Thymus (tissue), 11 donors: ENCODE measurements around the gene SPTBN5. TPM values are rescaled to one million over a fixed set of nuclear protein-coding genes. Genes with fewer than 3 reads are reported as not detected.
A peak's percentile ranks its signal among the peaks of the same experiment; 100 is the strongest.

ENCODE experiments used
- DNase-seq, 9 donors: peaks; one replicate each; pipeline ENCODE4 v3.0.0-alpha.2; 2013; ENCODE audit warnings: low spot score in 9 of 9, low read depth in 6 of 9, missing footprints in 1 of 9
- H3K27ac ChIP-seq, 2 donors: one replicate each; pipeline ENCODE4 v1.5.1; 2013; ENCODE audit warnings: control low read depth in 1 of 2, low read depth in 1 of 2, low read length in 1 of 2, mild to moderate bottlenecking in 1 of 2, moderate library complexity in 1 of 2
- H3K27me3 ChIP-seq, 2 donors: one replicate each; pipeline ENCODE4 v1.5.1; 2013; ENCODE audit warnings: low read length in 1 of 2; ENCODE audit not compliant: control insufficient read depth in 2 of 2, insufficient read depth in 1 of 2
- H3K36me3 ChIP-seq, 2 donors: one replicate each; pipeline ENCODE4 v1.5.1; 2013; ENCODE audit warnings: low read length in 1 of 2, mild to moderate bottlenecking in 1 of 2, moderate library complexity in 1 of 2; ENCODE audit not compliant: control insufficient read depth in 2 of 2, insufficient read depth in 2 of 2
- H3K4me1 ChIP-seq, 2 donors: one replicate each; pipeline ENCODE4 v1.5.1; 2013; ENCODE audit warnings: low read length in 2 of 2; ENCODE audit not compliant: control insufficient read depth in 2 of 2, insufficient read depth in 2 of 2
- H3K4me3 ChIP-seq, 2 donors: one replicate each; pipeline ENCODE4 v1.5.1; 2013; ENCODE audit warnings: low read length in 2 of 2, control low read depth in 1 of 2, mild to moderate bottlenecking in 1 of 2
- H3K9me3 ChIP-seq, 2 donors: one replicate each; pipeline ENCODE4 v1.5.1; 2013; ENCODE audit warnings: low read length in 1 of 2, mild to moderate bottlenecking in 1 of 2; ENCODE audit not compliant: control insufficient read depth in 2 of 2, insufficient read depth in 1 of 2
- WGBS: extraction: QIAGEN DNeasy Blood & Tissue Kit; methylation state at CpG from one replicate; pipeline ENCODE4 v1.1.7; 2013; 5-methylcytosine and 5-hydroxymethylcytosine counted together
- polyA plus RNA-seq: library from polyadenylated mRNA; stranded (reverse); fragments of 200-250 nt; gene quantifications from one replicate; pipeline ENCODE4 v1.2.3, GENCODE V29; 2013
- total RNA-seq: library from RNA; stranded (reverse); fragments of 120-200 nt; gene quantifications from one replicate; pipeline ENCODE4 v1.2.4, GENCODE V29; 2013
- donor health status: healthy.

SPTBN5 gene
- total and polyA plus RNA-seq, 2 donors, result 0.57 to 1.6 TPM

DNA sequence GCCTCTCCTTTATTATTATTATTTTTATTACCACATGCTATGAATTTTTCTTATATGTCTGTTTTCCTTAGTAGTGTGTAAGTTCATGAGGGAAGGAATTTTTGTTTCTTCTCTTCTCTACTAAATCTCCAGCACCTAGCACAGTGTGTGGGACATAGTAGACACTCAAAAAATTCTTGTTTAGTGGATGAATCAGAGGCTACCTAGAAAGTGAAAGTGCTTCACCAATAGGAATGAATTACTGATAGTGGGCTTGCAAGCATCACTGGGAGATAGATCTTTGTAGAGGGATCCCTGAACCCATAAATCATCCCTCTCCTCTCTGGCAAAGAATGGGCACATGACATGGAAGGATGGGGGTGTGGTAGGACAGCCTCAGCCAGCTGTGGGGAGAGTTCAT, 8.5 kb downstream of the SPTBN5 start:
- Histone ChIP-seq H3K27me3 (peaks cover 6 to 29% of the 10 kb centered on the region in 2 donors), H3K4me3 (no peak overlapping the region), H3K36me3 (no peaks in the 10 kb centered on the region), H3K9me3 (peaks cover 0 to 8% of the 10 kb centered on the region in 2 donors), H3K27ac (no peak overlapping the region), H3K4me1 (peaks cover 3 to 15% of the 10 kb centered on the region in 2 donors)
- no peak for DNase-seq

DNA sequence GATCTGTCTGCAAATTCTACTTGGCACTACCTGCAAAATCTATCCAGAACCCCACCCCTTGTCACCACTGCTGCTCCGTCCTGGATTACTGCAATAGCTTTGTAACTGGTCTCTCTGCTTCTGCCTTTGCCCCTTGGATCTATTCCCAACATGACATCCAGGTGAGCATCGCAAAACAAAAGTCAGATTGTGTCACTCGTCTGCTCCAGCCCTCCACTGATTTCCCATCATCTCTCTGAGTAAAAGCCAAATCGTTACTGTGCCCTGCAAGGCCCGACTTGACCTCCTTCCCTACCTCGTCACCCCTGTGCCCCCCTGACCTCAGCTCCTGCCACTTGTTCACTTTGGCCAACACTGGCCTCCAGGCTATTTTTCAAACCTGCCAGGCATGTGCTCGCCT, 9.4 kb downstream of the SPTBN5 start:
- H3K9me3 ChIP-seq, result peaks cover 0 to 8% of the 10 kb centered on the region in 2 donors
- H3K27ac ChIP-seq, result no peak overlapping the region
- H3K4me1 ChIP-seq, result peaks cover 3 to 15% of the 10 kb centered on the region in 2 donors
- DNase-seq, result no peak
- peaks cover 6 to 33% of the 10 kb centered on the region in 2 donors for H3K27me3 ChIP-seq
- H3K4me3 ChIP-seq, result no peak overlapping the region
- no peaks in the 10 kb centered on the region for H3K36me3 ChIP-seq
- WGBS, result 95% methylated on average over 7 of the region's 7 CpGs

DNA sequence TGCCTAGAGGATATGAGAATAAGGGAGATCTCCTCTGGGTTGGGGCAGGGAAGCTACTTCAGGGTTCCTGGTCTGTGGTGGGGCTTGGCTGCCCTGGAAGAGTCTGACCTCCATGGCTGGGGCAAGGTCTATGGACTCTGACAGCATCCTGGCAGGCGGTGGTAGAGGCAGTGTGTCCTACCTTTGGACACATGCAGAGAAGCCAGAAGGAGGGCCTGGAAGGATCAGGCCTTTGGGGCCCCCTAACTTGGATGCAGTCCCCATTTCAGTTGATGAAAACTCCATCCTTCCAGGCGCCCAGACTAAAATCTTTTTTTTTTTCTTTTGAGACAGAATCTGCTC, 10.4 kb downstream of the SPTBN5 start:
- peaks cover 3 to 15% of the 10 kb centered on the region in 2 donors for H3K4me1 ChIP-seq
- H3K36me3 ChIP-seq, result no peaks in the 10 kb centered on the region
- no peak overlapping the region for H3K27ac ChIP-seq
- DNase-seq, result no peak
- peaks cover 6 to 34% of the 10 kb centered on the region in 2 donors for H3K27me3 ChIP-seq
- peaks cover 0 to 8% of the 10 kb centered on the region in 2 donors for H3K9me3 ChIP-seq
- H3K4me3 ChIP-seq, result no peak overlapping the region
- 87% methylated on average over 2 of the region's 2 CpGs for WGBS

DNA sequence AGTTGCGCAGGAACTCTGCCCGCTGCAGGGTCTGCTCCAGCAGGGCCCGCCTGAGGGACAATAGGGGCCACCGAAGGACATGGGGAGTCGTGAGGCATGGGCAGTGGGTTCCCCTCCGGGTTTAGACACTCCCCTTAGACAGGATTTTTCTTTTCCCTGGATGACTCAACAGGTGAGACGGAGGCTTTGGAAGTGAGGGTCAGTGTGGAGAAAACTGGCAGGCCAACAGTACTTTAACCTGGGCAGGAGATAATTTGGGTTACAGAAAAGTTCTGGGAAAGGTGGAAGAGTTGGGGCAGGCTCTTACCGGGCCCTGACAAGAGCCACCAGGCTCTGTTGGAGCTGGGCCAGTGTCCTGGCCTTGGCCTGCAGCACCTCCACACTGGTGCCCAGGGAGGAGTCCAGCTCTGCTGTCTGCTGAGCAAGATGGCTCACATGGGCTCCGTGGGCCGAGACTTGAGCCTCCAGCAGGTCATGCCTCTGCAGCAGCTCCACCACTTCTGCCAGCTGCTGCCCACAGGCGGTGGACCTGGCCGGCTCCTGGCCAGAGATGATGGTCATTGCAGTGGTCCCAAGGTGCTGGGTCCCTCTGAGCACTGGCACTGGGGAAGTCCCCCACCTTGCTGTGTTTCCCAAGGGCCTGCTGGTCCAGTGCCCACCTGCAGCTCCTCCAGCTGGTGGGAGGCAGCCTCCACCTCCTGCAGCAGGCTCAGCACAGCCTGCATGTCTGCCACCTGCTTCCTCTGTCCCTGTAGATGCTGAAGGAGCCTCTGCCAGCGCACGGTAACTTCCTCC, 11.0 kb downstream of the SPTBN5 start:
- Histone ChIP-seq H3K27ac (no peak overlapping the region), H3K4me3 (no peak overlapping the region), H3K9me3 (peaks cover 0 to 8% of the 10 kb centered on the region in 2 donors), H3K36me3 (no peaks in the 10 kb centered on the region), H3K4me1 (peaks cover 3 to 15% of the 10 kb centered on the region in 2 donors), H3K27me3 (peaks cover 6 to 34% of the 10 kb centered on the region in 2 donors)
- 78% methylated on average over 14 of the region's 14 CpGs for WGBS
- DNase-seq, result peak in 4 of 9 donors; percentile 22 to 61 (median 42)

DNA sequence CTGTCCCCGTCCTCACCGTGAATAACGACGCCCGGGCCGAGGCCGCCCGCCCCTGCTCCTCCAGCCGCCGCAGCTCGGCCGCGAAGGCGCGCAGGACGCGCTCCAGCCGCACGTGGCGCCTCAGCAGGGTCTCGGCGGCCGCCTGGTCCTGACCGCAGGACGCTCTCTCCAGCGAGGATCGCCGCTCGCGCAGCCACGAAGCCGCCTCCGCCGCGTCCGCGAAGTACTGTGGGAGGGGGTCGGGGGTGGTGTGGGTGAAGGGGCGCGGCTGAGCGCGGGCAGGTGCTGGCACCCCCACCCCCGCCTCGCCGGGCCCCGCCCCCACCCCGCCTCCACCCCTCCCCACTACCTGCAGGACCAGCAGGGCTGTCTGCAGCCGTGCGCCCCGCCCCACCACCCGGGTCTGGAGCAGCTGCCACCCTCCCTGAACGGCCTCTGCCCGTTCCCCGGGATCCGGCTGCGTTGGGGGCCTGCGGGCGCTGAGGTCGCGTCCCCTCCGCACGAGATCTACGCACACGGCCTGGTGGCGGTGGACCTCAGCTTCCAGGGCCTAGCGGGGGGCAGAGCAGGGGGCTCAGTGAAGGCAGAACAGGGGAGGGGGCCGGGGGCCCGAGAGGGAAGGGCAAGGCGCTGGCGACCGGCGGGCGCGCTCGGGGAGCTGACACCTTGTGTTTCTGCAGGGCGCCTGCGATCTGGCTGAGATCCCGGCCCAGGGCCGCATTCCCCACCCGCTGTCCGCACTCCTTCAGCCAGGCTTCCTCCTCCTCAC, 11.7 kb downstream of the SPTBN5 start:
- H3K4me1 ChIP-seq, result peaks cover 3 to 15% of the 10 kb centered on the region in 2 donors
- H3K36me3 ChIP-seq, result no peaks in the 10 kb centered on the region
- H3K27me3 ChIP-seq, result peaks cover 6 to 34% of the 10 kb centered on the region in 2 donors
- no peak for DNase-seq
- WGBS, result 27% methylated on average over 81 of the region's 81 CpGs
- peaks cover 0 to 8% of the 10 kb centered on the region in 2 donors for H3K9me3 ChIP-seq
- H3K27ac ChIP-seq, result no peak overlapping the region
- peak overlapping the region in 1 of 2 donors; percentile 20 for H3K4me3 ChIP-seq

DNA sequence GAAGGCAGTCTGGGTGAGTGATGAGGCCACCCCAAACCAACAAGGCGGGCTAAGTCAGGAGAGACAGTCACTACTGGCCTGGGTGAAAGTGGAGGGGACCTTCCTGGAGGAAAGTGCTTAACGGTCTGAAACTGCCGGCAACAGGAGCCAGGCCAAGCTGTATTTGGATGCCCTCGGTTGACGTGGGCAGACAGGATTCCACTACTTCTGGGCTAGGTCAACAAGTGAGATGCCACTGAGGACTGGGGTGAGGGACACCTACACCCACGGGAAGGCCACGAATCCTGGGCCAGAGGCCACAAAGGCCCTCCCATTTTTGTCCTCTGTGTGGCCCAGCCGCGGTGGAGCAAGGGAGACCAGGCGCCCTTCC, 12.3 kb downstream of the SPTBN5 start:
- no peak overlapping the region for H3K27ac ChIP-seq
- DNase-seq, result no peak
- no peak overlapping the region for H3K4me3 ChIP-seq
- WGBS, result 62% methylated on average over 10 of the region's 10 CpGs
- no peaks in the 10 kb centered on the region for H3K36me3 ChIP-seq
- peaks cover 0 to 8% of the 10 kb centered on the region in 2 donors for H3K9me3 ChIP-seq
- peaks cover 3 to 15% of the 10 kb centered on the region in 2 donors for H3K4me1 ChIP-seq
- H3K27me3 ChIP-seq, result peaks cover 6 to 34% of the 10 kb centered on the region in 2 donors

DNA sequence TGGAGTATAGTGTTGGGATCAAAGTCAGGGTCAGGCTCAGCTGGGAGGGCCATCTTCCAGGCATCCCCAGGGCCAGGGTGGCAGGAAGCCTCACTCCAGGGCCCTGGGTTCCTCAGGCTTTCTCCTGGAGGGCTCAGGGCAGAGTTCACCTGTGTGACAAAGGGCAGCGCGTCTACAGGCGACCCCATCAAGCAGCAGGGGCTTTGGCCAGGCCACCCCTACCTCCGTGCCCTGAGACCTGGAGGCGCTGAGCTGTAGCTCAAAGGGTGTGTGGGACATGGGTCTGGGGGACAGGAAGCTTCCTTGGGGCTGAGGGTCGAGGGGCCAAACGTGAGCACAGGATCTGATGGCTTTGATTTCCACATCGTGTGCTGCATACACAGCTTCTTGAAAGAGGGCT, 12.8 kb downstream of the SPTBN5 start:
- Histone ChIP-seq H3K27ac (no peak overlapping the region), H3K36me3 (no peaks in the 10 kb centered on the region), H3K4me1 (peaks cover 3 to 15% of the 10 kb centered on the region in 2 donors), H3K4me3 (no peak overlapping the region), H3K9me3 (peaks cover 0 to 7% of the 10 kb centered on the region in 2 donors), H3K27me3 (peaks cover 6 to 34% of the 10 kb centered on the region in 2 donors)
- 97% methylated on average over 8 of the region's 8 CpGs for WGBS
- DNase-seq, result no peak

DNA sequence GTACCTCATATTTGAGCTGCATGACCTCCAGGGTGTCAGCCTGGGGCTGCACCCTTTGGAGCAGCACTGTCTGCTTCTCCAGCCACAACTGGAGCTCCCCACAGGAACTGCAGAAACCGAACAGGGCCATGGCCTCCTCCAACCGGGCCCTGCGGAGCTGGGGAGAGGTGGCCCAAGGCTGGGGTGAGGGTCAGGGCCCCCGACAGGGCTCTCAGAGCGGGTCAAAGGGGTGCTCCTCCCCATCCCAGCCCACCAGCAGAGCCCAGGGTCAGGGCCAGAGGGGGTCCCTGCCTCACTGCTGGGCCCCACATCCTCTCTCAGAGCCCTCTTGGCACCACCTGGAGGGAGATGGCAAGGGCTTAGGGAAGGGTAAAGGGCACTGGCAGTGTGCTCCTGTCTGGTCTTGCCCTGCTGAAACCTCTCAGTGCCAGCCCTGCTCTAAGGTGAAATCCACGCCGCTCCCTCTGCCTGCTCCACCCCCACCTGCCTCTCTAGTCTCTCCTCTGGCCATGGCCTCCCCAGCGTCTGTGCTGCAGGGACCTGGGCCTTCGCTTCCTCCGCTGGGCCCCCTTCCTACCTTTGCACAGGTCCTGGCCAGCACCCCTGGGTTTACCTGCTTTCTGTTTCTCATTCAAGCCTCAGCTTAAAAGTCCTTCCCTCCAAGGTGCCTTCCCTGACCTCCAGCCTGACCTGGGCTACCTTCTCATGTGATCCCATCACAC, 13.5 kb downstream of the SPTBN5 start:
- H3K4me3 ChIP-seq, result no peak overlapping the region
- H3K36me3 ChIP-seq, result no peaks in the 10 kb centered on the region
- peaks cover 6 to 34% of the 10 kb centered on the region in 2 donors for H3K27me3 ChIP-seq
- no peak overlapping the region for H3K27ac ChIP-seq
- peaks cover 0 to 4% of the 10 kb centered on the region in 2 donors for H3K9me3 ChIP-seq
- DNase-seq, result no peak
- WGBS, result over 99% methylated on average over 10 of the region's 10 CpGs
- peaks cover 3 to 15% of the 10 kb centered on the region in 2 donors for H3K4me1 ChIP-seq
